ENCODE data around the gene BCAS3. TPM values are rescaled to one million over a fixed set of nuclear protein-coding genes. Genes with fewer than 3 reads are reported as not detected.

The BCAS3 gene
- total RNA-seq, 1 donor from 2014 or later = 75.9 TPM

DNA sequence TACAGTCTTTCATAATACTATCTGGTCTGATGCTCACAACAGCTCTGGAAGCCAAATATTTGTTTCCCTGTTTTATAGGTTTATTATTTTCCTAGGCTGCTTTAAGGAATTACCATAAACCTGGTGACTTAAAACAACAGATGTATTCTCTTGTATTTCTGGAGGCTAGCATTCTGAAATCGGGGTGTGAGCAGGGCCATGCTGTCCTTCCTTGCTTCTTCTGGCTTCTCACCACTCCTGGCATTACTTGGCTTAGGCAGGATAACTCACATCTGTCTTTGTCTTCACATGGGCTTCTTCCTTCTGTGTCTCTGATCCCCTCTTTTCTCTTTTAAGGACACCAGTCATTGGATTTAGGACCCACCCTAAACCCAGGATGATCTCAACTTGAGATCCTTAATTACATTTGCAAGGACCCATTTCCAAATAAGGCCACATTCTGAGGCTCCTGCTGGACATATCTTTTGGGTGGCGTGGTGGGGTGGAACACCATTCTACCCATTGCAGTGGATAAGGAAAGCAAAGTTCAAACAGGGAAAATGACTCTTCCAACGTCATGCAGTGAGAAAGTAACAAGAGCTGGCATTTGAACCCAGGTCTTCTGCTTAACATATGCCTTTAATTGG lies 682.8 kb downstream of the BCAS3 start:
- Histone ChIP-seq H3K36me3 (no peaks in the 10 kb centered on the region), H3K27me3 (no peaks in the 10 kb centered on the region), H3K9me3 (no peaks in the 10 kb centered on the region), H3K4me3 (no peak overlapping the region), H3K4me1 (no peaks in the 10 kb centered on the region), H3K27ac (no peak overlapping the region)
- DNase-seq (ENCODE audit: low spot score in 2 of 2) = no peak
- TF ChIP-seq, protein P1, sequence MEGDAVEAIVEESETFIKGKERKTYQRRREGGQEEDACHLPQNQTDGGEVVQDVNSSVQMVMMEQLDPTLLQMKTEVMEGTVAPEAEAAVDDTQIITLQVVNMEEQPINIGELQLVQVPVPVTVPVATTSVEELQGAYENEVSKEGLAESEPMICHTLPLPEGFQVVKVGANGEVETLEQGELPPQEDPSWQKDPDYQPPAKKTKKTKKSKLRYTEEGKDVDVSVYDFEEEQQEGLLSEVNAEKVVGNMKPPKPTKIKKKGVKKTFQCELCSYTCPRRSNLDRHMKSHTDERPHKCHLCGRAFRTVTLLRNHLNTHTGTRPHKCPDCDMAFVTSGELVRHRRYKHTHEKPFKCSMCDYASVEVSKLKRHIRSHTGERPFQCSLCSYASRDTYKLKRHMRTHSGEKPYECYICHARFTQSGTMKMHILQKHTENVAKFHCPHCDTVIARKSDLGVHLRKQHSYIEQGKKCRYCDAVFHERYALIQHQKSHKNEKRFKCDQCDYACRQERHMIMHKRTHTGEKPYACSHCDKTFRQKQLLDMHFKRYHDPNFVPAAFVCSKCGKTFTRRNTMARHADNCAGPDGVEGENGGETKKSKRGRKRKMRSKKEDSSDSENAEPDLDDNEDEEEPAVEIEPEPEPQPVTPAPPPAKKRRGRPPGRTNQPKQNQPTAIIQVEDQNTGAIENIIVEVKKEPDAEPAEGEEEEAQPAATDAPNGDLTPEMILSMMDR (IDR thresholded peaks at IDR 0.05) = no peak
- intact Hi-C loops (cut with DNase I) = no loop called here

DNA sequence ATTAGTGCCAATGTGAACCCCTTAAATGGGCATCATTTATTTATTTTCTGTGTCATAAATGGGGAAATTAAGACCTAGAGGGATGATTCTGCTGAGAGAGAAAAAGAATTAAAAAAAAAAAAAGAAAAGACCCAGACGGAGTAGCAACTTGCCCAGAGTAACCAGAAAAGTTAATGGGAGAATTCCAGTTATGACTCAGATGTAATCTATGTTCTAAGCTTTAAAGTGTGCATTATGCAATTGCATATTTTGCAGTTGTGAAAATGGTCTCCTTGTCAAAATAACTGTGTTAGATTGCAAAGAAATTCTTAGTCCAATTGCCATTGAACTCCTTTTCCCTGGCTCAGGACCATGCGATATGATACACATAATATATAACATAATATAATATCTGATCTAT lies 683.4 kb downstream of the BCAS3 start:
- Histone ChIP-seq H3K9me3 (no peaks in the 10 kb centered on the region), H3K4me1 (no peaks in the 10 kb centered on the region), H3K27me3 (no peaks in the 10 kb centered on the region), H3K27ac (no peak overlapping the region), H3K4me3 (no peak overlapping the region), H3K36me3 (no peaks in the 10 kb centered on the region)
- no peak for DNase-seq (ENCODE audit: low spot score in 2 of 2)
- intact Hi-C loops (cut with DNase I) = no loop called here
- TF ChIP-seq, protein P1 (IDR thresholded peaks at IDR 0.05) = no peak

DNA sequence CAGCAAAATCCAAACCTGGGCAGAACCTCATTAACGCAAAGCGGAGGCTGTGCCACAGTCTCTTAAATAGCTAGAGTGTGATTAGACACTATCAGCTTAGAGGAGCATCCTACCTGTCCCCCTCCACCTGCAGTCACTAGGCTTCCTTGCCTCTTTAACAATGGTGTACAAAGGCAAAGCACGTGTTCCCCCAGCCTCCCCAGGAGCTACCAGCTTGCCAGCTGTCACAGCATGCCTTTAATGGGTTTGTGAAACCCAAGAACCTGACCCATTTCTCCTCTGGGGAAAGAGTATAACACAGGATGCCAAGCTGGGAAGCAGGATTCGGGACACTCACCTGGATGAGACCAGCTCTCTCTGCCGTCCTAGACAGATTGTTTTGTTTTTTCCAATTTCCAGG lies 684.7 kb downstream of the BCAS3 start:
- H3K4me3 ChIP-seq = no peak overlapping the region
- H3K36me3 ChIP-seq = no peaks in the 10 kb centered on the region
- intact Hi-C loops (cut with DNase I) = no loop called here
- H3K9me3 ChIP-seq = no peaks in the 10 kb centered on the region
- TF ChIP-seq, protein P1 (IDR thresholded peaks at IDR 0.05) = no peak
- H3K4me1 ChIP-seq = no peaks in the 10 kb centered on the region
- no peak for DNase-seq (ENCODE audit: low spot score in 2 of 2)
- H3K27ac ChIP-seq = no peak overlapping the region
- no peaks in the 10 kb centered on the region for H3K27me3 ChIP-seq

DNA sequence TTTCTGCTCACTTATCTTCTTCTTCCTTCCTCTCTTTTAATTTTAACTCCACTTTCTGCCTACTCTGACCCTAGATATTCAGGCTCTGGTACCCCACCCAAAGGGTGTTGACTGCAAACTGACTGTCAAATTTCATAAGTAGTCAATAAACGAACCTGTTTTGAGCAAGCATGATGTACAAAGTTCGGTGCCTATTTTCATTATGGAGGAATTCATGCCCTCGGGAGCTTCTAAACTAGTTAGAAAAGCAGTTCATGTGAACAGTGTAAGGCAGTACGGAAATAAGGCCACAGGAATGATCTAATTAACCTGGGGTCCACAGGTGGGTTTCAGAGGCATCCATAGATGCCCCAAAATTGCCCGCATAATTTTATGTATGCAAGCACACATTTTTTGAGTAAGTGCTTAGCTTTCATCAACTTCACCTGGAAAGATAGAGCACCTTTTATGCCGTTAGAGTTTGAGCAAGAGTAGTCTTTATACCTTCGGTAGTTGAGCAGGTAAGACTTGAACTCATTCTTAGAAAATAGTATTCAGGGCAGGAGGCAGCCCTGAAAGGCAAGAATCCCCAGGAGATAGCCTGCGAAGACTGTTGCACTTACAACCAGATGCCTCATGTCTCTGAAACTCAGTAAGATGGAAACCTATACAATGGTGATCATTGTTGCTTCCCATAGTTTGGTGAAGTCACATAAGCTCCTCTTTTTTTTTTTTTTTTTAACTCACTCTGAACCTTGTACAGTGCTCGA lies 685.4 kb downstream of the BCAS3 start:
- Histone ChIP-seq H3K4me1 (no peaks in the 10 kb centered on the region), H3K27ac (no peak overlapping the region), H3K36me3 (no peaks in the 10 kb centered on the region), H3K4me3 (no peak overlapping the region), H3K9me3 (no peaks in the 10 kb centered on the region), H3K27me3 (no peaks in the 10 kb centered on the region)
- TF ChIP-seq, protein P1 (IDR thresholded peaks at IDR 0.05) = no peak
- intact Hi-C loops (cut with DNase I) = no loop called here
- DNase-seq (ENCODE audit: low spot score in 2 of 2) = no peak

DNA sequence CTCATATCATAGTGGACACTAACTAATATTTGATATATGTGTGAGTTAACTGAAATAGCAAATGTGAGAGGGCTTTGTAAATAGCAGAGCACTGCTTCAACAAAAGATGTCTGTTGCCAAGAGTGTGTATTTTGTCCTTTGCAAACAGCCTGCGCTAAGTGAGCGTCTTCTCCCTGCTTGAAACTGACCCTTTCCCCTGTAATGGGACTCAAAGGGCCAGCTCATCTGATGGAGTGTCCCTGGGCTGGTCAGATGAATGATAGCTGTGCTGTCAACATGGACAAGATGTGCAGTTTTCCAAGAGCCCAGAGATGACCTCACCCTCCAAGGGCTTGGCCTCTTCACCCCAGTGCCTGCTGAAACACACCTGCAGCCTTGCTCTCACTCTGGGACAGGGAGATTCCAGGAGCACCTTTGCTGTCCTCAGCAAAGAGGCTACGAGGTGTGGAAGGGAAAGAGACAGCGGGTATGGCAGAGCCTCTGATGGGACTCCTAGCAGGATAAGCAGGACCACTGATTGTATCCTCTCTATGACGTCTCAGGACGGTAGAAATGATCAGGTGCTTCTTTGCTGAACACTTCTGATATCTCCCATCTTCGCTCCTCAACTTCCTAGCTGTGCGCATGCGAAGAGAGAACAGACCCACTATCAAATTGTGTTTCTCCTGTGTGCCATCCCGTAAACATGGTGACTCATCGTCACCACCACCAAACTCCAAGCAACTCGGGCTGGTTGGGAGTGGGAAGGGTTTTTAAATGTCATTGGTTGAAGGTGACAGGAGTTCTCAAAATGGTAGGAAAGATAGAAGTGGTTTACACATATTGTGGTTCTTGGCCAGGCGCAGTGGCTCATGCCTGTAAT lies 686.2 kb downstream of the BCAS3 start:
- Histone ChIP-seq H3K27me3 (no peaks in the 10 kb centered on the region), H3K36me3 (no peaks in the 10 kb centered on the region)
- intact Hi-C loops (cut with DNase I) = no loop called here

More for the DNA sequence above, 686.2 kb downstream of the BCAS3 start:
- Histone ChIP-seq H3K9me3 (no peaks in the 10 kb centered on the region), H3K4me1 (no peaks in the 10 kb centered on the region), H3K27ac (no peak overlapping the region), H3K4me3 (no peak overlapping the region)
- no peak for DNase-seq (ENCODE audit: low spot score in 2 of 2)
- TF ChIP-seq, protein P1 (IDR thresholded peaks at IDR 0.05) = no peak
